ENCODE results near the gene RDH14. TPM values are rescaled to one million over a fixed set of nuclear protein-coding genes. Genes with fewer than 3 reads are reported as not detected.

Gene RDH14
- total RNA-seq, 1 donor from 2014 or later = 27.8 TPM

- TF ChIP-seq, protein P1, sequence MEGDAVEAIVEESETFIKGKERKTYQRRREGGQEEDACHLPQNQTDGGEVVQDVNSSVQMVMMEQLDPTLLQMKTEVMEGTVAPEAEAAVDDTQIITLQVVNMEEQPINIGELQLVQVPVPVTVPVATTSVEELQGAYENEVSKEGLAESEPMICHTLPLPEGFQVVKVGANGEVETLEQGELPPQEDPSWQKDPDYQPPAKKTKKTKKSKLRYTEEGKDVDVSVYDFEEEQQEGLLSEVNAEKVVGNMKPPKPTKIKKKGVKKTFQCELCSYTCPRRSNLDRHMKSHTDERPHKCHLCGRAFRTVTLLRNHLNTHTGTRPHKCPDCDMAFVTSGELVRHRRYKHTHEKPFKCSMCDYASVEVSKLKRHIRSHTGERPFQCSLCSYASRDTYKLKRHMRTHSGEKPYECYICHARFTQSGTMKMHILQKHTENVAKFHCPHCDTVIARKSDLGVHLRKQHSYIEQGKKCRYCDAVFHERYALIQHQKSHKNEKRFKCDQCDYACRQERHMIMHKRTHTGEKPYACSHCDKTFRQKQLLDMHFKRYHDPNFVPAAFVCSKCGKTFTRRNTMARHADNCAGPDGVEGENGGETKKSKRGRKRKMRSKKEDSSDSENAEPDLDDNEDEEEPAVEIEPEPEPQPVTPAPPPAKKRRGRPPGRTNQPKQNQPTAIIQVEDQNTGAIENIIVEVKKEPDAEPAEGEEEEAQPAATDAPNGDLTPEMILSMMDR (IDR thresholded peaks at IDR 0.05; ENCODE audit: insufficient read depth, low read length, poor library complexity, severe bottlenecking) = no peak
- no peak overlapping the region for H3K4me3 ChIP-seq (ENCODE audit: low read depth, low read length)
Measured at GRCh38 chr2:18531194-18531593, 29.3 kb downstream of the RDH14 start.

DNA sequence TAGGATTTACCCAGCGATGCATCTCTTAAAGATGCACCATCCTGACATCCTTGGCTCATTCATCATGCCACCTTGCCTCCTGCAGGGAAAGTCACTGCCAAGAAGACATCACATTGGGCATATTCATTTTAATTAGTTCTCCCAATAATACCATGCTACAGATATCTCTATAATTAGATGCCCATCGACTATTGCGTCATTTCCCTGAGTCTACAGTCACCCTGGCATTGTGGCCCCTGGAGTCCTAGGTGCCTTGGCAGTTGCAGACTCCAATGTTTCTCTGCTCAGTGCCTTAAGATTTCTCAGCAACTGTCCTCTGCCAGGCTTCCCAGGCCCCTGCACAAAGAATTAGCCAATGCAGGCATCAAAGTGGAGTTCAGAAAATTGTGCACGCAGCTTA lies 32.6 kb downstream of the RDH14 start:
- H3K36me3 ChIP-seq (ENCODE audit: control insufficient read depth, insufficient read depth, low read length) = no peaks in the 10 kb centered on the region
- H3K27me3 ChIP-seq (ENCODE audit: control insufficient read depth, insufficient read depth, low read length) = no peaks in the 10 kb centered on the region
- no peak overlapping the region for H3K4me3 ChIP-seq (ENCODE audit: low read depth, low read length)
- no peak for DNase-seq (ENCODE audit: low read depth)
- TF ChIP-seq, protein P1 (IDR thresholded peaks at IDR 0.05; ENCODE audit: insufficient read depth, low read length, poor library complexity, severe bottlenecking) = no peak

More at GRCh38 chr2:18531194-18531593, 29.3 kb downstream of the RDH14 start:
- no peak for DNase-seq (ENCODE audit: low read depth)
- Histone ChIP-seq H3K36me3 (ENCODE audit: control insufficient read depth, insufficient read depth, low read length) (no peaks in the 10 kb centered on the region), H3K27me3 (ENCODE audit: control insufficient read depth, insufficient read depth, low read length) (no peaks in the 10 kb centered on the region)

- DNase-seq (ENCODE audit: low read depth) = no peak
- Histone ChIP-seq H3K27me3 (ENCODE audit: control insufficient read depth, insufficient read depth, low read length) (no peaks in the 10 kb centered on the region), H3K4me3 (ENCODE audit: low read depth, low read length) (no peak overlapping the region), H3K36me3 (ENCODE audit: control insufficient read depth, insufficient read depth, low read length) (no peaks in the 10 kb centered on the region)
- TF ChIP-seq, protein P1 (IDR thresholded peaks at IDR 0.05; ENCODE audit: insufficient read depth, low read length, poor library complexity, severe bottlenecking) = no peak
Measured at GRCh38 chr2:18527326-18527725, 33.1 kb downstream of the RDH14 start.

GRCh38 chr2:18526429-18526828 lies 34.0 kb downstream of the RDH14 start:
- Histone ChIP-seq H3K4me3 (ENCODE audit: low read depth, low read length) (no peak overlapping the region), H3K27me3 (ENCODE audit: control insufficient read depth, insufficient read depth, low read length) (no peaks in the 10 kb centered on the region), H3K36me3 (ENCODE audit: control insufficient read depth, insufficient read depth, low read length) (no peaks in the 10 kb centered on the region)
- no peak for DNase-seq (ENCODE audit: low read depth)
- TF ChIP-seq, protein P1 (IDR thresholded peaks at IDR 0.05; ENCODE audit: insufficient read depth, low read length, poor library complexity, severe bottlenecking) = no peak

DNA sequence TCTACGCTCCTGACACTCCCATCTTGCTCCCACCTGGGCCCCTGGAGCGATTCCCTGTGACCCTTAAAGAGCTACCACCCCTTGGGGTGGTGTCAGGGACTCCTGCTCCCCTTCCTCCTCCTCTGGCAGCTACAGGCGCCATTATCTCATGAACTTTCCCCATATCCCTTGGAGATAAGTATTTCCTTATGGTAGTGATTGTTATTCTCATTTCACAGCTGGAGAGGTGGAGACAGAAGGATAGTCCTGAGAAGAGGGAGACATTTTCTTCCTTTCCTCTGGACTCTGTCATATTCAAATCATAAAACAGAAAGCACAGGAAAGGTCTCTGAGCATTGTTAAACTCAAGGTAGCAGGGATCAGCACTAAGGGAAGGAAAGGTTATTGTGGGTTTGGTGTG lies 34.6 kb downstream of the RDH14 start:
- H3K36me3 ChIP-seq (ENCODE audit: control insufficient read depth, insufficient read depth, low read length) = no peaks in the 10 kb centered on the region
- TF ChIP-seq, protein P1 (IDR thresholded peaks at IDR 0.05; ENCODE audit: insufficient read depth, low read length, poor library complexity, severe bottlenecking) = no peak
- no peaks in the 10 kb centered on the region for H3K27me3 ChIP-seq (ENCODE audit: control insufficient read depth, insufficient read depth, low read length)
- DNase-seq (ENCODE audit: low read depth) = no peak
- H3K4me3 ChIP-seq (ENCODE audit: low read depth, low read length) = no peak overlapping the region

DNA sequence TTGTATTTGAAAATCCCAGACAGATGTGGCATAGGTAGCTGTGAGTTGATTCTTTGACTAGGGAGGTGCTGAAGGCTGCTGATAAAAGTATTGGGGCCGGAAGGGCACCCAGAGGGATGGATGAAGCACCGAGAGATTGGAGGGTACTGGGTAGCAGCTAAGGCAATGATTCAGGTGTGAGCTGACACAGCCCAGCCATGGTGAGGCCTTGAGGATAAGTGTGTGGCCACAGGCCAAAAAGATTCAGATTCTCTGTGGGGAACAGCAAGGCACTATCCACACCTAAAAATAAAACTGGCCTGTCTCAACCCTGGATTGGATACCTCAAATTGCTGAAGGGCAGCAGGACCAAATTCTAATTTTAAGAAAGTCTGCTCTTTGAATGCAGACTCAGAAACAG lies 35.2 kb downstream of the RDH14 start:
- no peaks in the 10 kb centered on the region for H3K27me3 ChIP-seq (ENCODE audit: control insufficient read depth, insufficient read depth, low read length)
- no peak overlapping the region for H3K4me3 ChIP-seq (ENCODE audit: low read depth, low read length)
- no peak for DNase-seq (ENCODE audit: low read depth)
- TF ChIP-seq, protein P1 (IDR thresholded peaks at IDR 0.05; ENCODE audit: insufficient read depth, low read length, poor library complexity, severe bottlenecking) = no peak
- H3K36me3 ChIP-seq (ENCODE audit: control insufficient read depth, insufficient read depth, low read length) = no peaks in the 10 kb centered on the region

Measured in kidney epithelial cell (primary cell).